Stimulated activated CD4-positive, alpha-beta T cell treated with anti-CD3 and anti-CD28 coated beads, Interleukin-15, amount 100 ng/mL, for 48 hours (primary cell): ENCODE data around the gene CHAT.

Source experiments
- DNase-seq, 2 donors: peaks; one replicate each; pipeline ENCODE4 v3.0.0-alpha.2; 2020; ENCODE audit warnings: low read depth in 2 of 2

The CHAT gene

DNA sequence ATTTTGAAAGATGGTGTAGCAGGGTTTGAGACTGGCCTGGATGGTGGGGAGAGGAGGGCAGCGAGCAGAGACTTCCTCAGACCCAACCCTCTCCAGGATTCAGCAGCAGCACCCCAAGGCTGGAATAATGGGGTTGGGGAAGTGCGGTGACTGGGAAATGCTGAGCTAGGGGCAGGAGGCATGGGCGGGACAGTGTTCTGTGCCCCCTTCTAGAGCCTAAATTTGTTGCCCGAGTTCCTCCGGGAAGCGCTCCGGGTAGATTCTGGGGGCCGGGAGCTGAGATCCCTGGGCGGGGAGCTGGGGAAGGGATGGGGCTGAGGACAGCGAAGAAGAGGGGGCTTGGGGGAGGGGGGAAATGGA is at the start of gene CHAT:
TSS of gene CHAT (plus strand) at position 156 of the 360 bp plus-strand sequence. CDS start at position 309, 153 bp downstream.
- DNase-seq = no peak

DNA sequence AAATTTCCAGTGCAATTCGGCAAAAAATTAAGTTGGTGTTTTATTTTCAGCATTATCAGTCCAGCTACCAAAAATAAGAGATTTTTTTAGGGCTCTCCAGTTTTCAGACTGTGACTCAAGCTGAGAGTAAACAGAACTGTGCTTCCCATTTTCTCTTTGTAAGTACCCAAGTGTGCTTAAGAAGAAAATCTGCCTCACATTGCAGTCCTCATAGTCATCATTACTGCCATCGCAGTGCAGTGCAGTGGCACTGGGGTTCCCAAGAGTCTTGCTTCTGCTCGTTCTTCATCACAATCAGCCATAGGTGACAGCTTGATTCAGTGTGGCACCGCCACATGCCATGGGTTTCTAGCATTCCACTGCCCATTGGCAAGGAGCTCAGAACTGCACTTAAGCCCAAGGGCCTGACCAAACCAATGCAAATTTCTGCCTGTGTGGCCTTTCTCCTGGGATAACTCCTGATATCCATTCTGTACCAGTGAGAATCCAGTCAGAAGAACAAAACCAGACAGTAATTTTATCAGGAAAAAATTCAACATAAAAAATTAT is 49.3 kb upstream of the CHAT start:
- no peak for DNase-seq

- DNase-seq = no peak
Observed at GRCh38 chr10:49567810-49568209, 46.0 kb upstream of the CHAT start.

GRCh38 chr10:49568235-49568634 is 45.6 kb upstream of the CHAT start:
- DNase-seq = no peak

GRCh38 chr10:49569031-49569631 is 44.7 kb upstream of the CHAT start:
- no peak for DNase-seq

- DNase-seq = no peak
Observed at GRCh38 chr10:49571388-49571787, 42.4 kb upstream of the CHAT start.

DNA sequence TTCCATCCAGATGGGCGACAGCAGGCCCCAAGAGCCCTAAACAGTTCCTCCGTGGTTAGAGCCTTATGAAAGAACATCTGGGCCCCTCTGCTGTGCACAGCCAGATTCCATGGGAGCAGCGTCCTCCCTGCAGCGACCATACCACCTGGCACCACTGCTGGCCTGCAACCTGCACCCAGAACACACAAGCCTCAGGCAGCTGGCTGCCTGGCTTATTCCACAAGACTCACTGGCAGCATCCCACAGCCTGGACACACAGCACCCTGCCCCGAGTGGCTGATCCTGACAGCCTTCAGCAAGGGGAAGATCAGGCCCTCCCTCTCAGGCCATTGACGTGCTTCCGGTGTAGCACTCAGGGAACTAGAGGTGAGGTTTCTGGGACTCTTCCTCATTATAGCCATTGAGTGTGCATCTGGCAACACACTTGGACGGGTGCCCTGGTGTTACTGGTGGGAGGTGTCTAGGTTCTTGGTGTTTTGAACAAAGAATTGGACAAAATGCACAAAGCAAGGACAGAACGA is 41.2 kb upstream of the CHAT start:
- DNase-seq = no peak

DNA sequence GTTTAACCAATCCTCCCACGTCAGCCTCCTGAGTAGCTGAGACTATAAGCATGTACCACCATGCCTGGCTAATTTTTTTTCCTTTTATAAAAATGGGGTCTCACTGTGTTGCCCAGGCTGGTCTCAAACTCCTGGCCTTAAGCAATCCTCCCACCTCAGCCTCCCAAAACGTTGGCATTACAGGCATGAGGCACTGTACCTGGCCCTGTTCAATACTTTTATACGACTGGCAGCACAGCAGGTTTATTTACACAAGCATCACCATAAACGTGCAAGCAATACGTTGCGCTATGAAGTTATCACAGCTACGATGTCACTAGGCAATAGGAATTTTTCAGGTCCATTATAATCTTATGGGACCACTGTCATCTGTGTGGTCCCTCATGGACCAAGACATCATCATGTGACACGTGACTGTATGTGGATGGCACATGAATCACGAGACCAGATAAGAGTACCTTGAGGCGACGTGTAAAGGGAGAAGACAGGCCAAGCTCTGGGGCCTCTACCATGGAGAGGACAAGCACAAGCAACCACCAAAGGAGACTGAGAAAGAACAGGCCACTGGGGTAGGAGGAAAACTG is 38.3 kb upstream of the CHAT start:
- DNase-seq = no peak

GRCh38 chr10:49577182-49577925 is 36.5 kb upstream of the CHAT start:
- DNase-seq = no peak

DNA sequence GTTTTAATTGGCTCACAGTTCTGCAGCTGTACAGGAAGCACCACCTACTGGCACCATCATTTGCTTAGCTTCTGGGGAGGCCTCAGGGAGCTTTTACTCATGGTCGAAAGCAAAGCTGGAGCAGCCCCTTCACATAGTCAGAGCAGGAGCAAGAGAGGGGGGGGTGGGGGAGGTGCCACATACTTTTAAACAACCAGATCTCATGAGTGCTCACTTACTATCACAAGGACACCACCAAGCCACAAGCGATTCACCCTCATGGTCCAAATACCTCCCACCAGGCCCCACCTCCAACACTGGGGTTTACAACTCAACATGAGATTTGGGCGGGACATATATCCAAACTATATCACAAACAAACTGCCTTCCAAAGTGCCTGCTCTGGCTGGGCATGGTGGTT is 35.4 kb upstream of the CHAT start:
- DNase-seq = no peak

GRCh38 chr10:49579621-49580020 is 34.2 kb upstream of the CHAT start:
- no peak for DNase-seq

DNA sequence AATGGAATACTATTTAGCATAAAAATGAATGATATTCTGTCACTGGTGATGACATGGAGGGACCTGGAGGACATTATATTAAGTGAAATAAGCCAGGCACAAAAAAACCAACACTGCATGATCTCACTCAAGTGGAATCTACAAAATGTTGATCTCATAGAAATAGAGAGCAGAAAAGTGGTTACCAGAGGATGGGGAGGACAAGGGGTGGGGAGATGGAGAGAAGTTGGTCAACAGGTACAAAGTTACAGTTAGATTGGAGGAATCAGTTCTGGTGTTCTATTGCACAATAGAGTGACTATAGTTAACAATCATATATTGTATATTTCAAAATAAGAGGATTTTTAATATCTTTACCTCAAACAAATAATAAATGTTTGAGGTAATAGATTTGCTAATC is 28.4 kb upstream of the CHAT start:
- no peak for DNase-seq

- DNase-seq = no peak
Observed at GRCh38 chr10:49587981-49588380, 25.9 kb upstream of the CHAT start.

DNA sequence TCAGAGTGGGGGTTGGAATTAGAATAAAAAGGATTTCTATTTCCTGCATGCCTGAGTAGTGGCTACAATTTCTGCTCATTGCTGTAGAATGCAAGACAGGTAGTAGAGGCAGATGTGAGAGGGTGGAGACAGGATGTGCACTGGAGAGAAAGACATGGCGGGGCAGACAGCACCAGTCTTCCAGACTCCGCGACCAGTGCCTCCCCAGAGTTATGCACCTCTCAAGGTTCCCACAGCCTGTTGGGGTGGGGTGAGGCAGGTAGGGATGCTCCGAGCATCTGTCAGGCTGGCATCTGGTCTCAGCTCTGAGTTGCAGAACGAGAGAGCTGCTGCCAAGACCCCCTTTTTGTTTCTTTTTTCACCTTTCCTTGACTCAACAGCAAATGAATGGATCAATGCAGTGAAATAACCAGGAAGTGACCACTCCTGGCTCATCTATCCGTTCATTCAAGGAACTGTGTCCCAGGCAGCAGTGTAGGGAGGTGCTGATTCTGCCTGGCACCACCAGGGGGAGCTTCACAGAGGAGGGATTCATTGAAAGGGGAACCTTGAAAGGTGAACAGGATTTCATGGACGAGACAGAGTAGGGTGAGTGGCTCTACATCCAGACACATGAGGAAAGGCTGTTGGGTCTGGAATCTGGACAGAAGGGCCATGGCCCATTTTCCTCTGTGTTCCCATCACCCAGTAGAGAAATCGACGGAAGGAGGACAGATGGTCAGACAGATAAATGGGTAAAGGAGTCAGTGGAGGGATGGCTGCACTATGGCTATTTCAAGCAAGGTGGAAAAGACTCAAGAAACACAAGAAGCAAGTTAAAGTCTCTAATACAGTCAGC is 20.9 kb upstream of the CHAT start:
- peak; percentile 22 to 32 for DNase-seq

DNA sequence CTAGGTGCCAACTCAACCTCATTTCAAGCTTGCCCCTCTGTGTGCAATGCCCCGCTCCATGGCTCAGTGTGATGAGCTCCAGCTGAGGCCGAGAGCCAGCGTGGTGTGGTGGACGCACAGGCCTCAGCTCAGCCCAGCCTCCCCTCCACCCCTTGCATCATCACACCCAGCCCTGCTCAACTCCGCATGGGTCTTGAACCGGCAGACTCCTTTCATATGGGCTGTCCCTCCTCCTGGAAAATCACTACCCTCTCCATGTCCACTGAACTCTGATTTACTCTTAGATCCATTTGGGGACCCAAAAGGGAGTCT is 20.3 kb upstream of the CHAT start:
- no peak for DNase-seq

DNA sequence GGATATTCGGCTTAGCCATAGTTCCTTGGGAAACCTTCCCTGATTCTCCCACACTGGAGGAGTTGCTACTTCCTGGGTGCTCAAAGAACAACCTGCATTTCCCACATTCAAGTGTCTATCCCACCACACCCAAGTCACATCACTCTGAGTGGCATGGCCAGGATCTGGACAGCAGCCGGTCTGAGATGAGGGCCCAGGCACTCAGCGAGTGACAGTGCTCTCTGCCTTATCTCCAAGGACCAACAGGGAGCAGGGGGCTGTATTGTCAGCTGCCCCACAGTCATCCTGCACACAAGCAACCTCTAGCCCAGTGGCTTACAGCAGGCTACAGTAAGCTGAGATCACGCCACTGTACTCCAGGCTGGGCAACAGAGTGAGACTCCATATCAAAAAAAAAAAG is 19.8 kb upstream of the CHAT start:
- DNase-seq = no peak

DNA sequence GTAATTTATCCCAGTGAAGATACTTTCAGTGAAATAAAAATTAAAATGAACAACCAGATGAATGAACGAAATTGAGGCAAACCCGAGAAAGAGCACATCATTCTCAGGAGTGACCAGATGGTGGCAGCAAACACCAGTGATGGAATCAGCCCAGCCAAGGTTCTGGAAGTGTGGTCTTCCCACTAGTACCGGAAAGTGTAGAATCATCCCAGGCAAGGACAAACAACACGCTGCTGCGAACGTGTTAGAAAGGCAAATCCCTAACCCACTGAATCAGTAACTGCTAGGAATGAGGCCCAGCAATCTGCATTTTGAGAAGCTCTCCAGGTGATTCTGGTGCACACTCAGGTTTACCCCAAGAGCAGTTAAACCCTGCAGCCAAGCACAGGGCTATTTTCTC is 19.2 kb upstream of the CHAT start:
- DNase-seq = no peak

- no peak for DNase-seq
Observed at GRCh38 chr10:49595003-49595712, 18.7 kb upstream of the CHAT start.

- no peak for DNase-seq
Observed at GRCh38 chr10:49595713-49596492, 17.9 kb upstream of the CHAT start.

- no peak for DNase-seq
Observed at GRCh38 chr10:49596493-49596809, 17.4 kb upstream of the CHAT start.

- DNase-seq = no peak
Observed at GRCh38 chr10:49596836-49597235, 17.0 kb upstream of the CHAT start.
